Measurements from ENCODE around the gene ADRB2.

DNA sequence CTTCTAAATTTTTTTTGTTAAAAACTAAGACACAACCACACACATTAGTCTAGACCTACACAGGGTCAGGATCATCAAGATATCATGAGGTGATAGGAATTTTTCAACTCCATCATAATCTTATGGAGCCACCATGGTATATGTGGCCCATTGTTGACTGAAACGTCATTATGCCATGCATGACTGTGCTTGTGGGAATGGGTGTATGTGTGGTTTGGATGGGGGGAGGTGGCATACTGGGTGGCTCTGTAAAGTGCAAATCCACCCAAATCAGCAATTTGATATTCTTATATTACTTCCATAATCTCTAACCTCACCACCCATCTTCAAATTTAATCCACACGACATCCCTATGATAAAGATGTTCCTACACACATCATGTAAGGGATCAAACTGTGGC is 21.0 kb downstream of the ADRB2 start:
- TF ChIP-seq, protein P1, sequence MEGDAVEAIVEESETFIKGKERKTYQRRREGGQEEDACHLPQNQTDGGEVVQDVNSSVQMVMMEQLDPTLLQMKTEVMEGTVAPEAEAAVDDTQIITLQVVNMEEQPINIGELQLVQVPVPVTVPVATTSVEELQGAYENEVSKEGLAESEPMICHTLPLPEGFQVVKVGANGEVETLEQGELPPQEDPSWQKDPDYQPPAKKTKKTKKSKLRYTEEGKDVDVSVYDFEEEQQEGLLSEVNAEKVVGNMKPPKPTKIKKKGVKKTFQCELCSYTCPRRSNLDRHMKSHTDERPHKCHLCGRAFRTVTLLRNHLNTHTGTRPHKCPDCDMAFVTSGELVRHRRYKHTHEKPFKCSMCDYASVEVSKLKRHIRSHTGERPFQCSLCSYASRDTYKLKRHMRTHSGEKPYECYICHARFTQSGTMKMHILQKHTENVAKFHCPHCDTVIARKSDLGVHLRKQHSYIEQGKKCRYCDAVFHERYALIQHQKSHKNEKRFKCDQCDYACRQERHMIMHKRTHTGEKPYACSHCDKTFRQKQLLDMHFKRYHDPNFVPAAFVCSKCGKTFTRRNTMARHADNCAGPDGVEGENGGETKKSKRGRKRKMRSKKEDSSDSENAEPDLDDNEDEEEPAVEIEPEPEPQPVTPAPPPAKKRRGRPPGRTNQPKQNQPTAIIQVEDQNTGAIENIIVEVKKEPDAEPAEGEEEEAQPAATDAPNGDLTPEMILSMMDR (IDR thresholded peaks at IDR 0.05) = no peak
- TF ChIP-seq POLR2A (IDR thresholded peaks at IDR 0.05) = no peak
